Lung microvascular endothelial cell (primary cell): Measurements from ENCODE around the gene KRT78. TPM values are rescaled to one million over a fixed set of nuclear protein-coding genes. Genes with fewer than 3 reads are reported as not detected.

Experiments used
- DNase-seq, 2 donors: peaks; one replicate each; pipeline versions ENCODE4 v3.0.0 to v3.0.0-alpha.2; 2010; ENCODE audit warnings: low read depth in 2 of 2
- total RNA-seq: library from RNA; depleted of rRNA; stranded (reverse); fragments of >200 nt; gene quantifications from 2 replicates; pipeline ENCODE4 v1.2.1, GENCODE V29; 2014

Gene KRT78
- total RNA-seq, 1 donor from 2014 or later: not detected

DNA sequence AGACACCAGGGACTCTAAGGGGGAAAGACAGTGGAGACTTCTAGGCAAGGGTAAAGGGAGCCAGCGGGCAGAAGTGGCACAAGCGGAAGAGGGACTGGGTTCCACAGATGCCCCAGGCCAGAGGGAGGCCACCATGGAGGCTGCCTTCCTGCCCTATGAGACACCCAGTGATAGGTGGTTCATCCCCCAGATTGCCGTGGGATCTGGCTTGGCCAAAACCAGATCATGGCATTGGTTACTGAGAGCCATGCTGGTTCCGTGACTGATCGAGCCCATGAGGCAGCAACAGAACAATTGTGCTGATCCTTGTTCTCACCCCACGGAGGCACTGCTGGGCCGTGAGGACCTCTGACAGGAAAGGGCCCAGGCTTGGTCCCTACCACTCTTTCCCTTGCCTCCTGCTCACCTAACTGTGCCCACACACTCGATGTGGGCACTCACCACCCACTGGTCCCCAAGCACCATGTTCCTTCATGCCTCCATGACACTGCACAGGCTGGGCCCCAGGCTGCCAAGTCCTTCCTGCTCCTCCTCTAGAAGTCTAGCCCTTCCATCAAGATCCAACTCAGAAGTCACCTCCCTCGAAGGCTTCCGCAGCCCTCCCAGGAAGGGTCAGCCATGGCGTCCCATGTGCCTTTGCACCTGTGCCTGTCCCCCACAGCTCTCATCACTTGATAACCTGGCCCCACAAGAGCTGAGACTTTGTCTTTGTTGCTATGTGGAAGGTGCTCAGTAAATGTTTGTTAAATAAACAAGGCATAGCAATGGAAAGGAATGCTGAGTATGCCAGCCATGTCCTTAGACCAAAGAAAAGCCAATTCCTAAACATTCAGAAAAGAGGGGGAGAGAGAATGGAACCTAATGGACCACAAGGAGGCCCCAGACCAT lies 21.9 kb downstream of the KRT78 start:
- DNase-seq: no peak

DNA sequence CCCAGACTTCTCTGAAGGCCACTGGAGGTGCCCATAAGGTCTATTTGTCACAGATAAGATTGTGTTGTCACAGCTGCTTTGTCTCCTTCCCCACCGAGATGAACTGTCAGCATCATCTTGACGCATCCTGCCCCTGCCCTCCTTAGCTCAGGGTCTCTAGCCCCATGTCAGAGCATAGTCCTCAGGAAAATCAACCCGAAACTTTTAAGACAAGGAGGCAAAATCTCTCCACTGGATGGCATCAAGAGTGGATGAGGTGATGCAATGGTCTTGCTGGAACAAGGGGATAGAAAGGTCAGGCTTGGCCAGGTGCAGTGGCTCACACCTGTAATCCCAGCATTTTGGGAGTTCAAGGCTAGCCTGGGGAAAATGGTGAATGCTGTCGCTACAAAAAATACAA lies 22.8 kb downstream of the KRT78 start:
- DNase-seq: no peak

DNA sequence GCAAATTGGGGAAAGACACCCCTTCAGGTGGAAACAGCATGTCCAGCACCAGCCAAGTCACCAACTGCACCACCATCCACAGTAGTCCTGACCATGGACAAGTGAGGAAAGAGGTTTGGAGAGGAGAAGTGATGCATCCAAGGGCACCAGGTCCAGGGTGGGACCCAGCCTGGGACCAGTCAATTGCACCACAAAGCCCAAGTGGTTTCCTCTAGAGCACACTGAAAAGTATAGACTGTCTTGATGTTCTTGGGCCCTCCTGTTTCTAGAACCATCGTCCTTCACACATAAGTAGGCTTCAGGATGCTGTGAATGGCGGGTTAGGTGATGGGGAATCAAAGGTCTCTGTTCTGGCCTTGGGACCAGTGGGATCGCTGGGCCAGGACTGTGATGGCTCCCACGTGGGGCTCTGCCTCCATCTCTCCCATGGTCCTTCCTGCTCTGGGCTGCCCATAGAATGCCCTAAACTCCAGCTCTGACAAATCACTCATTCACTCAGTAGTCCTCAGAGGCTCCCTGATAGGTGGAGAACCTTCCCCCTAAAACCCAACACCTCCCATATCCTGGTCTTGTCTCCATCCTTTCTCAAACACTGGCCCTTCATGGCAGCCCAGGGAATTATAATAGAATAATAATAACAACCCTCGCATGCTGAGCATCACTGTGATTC lies 23.9 kb downstream of the KRT78 start:
- DNase-seq: no peak

DNA sequence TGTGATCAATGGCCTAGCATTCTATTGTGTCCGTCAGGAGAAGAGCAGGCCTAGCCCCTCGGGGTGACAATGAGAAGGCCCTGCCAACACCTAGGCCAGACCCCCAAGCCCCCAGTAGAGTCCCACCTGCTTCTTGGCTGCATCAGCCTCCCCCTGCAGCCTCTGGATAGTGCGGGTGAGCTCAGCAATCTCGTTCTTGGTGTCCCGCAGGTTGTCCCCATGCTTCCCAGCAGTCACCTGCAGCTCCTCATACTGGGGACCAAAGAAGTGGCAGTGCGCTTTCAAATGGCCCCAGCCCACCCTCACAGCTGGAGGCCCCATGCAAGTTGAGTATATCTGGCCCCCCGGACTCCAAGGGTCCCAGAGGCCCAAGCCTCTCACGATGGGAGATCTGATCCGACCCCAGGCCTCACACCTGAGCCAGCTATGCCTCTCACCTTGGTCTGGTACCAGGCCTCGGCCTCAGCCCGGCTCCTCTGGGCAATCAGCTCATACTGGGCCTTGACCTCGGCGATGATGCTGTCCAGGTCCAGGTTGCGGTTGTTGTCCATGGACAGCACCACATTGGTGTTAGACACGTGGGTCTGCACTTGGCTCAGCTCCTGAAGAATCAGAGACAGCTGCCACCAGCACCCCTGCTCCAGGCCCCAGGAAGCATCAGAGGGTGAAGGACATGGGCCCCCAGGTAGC lies 24.9 kb downstream of the KRT78 start:
- no peak for DNase-seq

DNA sequence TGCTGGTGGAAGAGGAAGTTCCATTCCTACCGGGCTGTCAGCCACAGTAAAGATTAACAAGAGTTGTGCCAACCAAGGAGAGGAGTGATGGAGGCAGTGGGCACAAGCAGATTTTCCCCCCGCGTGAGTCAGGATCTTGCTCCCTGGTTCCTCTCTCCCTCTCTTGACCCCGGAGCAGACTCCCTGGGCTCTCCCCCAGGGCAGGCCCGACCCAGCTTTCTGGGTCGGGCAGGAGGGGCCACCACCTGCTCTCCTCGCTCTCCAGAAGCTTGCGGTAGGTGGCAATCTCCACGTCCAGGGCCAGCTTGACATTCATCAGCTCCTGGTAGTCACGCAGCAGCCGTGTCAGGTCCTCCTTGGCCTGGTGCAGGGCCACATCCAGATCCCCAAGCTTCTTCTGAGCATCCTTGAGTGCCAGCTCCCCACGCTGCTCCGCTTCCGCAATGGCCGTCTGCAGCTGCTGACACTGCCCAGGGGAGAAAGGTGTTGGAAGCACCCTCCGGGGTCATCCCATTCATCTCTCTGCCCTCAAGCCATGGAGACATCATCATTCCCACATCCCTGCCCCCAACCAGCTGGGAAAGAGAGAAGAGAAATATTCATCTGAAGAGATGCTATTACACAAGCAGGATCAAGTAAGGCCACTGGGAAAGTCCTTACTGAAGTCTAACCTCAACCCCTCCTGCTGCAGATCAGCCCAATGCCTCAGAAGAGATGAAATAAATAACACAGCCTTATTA lies 25.9 kb downstream of the KRT78 start:
- DNase-seq: no peak

DNA sequence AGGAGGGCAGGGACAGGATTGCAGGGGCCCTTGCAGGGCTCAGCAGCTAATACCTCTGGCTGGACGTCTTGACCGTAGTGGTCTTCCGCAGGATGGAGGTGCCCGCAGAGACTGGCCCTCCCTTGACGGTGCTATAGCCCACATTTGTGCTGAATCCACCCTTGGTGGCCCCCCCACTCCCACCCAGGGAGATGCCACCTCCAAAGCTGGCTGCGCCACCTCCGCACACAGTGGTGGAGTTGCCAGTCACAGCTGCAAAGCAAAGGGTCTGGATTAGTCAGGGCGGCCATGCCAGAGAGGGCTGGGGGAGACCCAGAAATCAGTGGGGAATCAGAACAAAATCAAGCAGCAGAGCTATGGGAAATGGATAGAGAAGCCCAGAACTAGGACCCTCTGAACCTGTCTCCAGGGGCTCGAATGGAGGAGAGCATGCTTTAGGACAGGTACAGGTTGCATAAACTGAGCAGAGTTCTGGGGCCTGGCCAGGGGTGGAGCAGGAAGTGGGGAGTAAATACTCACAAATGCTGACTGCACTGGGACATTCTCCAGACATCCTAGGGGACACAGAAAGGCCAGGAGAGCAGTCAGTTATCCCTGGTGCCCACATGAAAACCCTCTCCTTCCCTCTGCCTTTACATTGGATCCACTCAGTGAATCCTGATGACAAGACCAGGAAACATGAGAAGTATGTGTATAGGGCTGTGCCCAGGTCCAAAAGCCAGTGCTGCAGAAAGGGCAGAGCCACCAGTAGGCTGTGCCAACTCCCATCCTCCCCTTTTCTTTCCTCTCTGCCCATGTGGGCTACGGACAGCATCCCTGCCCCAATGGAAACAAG lies 26.8 kb downstream of the KRT78 start:
- DNase-seq: no peak

DNA sequence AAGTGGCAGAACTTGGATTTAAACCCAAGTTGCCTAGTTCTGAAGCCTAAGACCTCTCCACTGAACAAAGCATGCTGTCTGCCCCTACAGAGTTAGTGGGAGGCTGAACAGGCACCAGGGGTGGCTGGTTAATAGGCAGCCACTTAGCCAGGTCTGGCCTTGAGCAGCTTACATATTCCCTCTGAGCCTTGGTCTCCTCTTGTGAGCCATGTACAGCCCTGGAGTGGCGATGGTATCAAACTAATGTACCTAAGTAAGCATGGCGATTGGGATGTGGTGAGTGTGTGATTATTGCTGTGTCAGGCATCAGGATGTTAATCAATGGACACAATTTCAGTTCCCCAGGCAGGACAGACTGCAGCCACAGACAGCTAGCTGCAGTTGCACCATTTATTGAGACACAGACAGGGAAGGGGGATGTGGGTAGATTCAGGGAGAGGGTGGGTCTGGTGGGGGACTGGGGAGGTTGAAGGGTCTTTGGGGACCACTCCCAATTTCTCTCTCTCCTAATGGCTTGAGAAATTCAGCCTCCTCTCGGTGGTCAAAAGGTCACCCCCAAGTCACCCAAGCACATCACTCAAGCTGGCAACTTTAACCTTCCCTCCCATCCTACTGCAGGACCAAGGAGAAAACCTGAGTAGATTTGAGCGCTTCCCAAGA lies 27.6 kb downstream of the KRT78 start:
- no peak for DNase-seq

DNA sequence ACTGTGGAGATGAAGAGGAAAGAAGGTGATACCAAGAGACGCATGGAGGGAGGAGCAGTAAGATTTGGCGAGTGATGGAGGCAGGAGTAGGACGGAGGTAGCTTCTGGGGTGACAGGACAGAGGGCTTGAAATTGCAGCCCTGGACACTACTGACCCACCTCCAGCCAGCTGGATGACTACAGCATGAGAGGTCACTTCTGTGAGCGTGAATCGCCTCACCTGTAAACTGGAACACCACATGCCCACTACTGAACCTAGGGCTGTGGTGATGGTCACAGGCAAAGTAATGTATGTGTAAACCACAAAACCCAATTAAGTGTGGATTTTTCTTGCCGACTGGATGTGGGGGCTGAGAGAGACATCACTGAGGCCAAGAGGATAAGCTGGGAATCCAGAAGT lies 28.3 kb downstream of the KRT78 start:
- no peak for DNase-seq

DNA sequence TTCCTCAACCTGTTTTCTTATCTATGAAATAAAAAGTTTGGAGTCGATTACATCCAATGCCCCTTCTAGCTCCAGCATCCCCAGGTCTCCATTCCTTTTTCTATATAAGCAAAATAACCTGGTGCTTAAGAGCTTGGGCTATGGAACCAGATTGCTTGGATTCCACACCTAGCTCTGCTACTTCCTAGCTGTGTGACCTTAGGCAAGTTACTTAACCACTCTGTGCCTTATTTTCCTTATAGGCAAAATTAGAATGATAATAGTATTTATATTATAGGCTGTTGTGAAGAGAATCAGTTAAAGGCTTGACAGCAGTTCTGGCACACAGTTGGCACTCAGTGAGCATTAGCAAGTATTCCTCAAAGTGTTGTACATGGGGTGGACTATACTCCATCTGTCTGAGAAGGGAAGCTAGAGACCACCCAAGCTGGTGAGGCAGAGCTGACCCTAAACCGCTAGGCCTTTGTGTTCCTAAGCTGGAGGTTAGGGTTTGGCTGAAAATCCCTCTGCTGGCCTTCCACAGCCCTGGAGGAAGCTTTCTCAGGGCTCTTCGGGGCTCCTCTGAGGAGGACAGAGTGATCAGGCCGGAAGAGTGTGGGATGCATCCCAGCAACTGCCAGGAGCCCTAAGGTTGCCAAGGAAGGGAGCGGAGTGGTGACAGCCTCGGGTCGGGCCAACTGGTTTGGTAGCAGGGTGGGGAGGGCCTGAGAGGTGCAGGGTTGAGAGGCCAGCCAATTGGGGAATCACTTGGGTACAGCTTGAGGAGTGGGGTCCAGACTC lies 28.9 kb downstream of the KRT78 start:
- DNase-seq: no peak

DNA sequence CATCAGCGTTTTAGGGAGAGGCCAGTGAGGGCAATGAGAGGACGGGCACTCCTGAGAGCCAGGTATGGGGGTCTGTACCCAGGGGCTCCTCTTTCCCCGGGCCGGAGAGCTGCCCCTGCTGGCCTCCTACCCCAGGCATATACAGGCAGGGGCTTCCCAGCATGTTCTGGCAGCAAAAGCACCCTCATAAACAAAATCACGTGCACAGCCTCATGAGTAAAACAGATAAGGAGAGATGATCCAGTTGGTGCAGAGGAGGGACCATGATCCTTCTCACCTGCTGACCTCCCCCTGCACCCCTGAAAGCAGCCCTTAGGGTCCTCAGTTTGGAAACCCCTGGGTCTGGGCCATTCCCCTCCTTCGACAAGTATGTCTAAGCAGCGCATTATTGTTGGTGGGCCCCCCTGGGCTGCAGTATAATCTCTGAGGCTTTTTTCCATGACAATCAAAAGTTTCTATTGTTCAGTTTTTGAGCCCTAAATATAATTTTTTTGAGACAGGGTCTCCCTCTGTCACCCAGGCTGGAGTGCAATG lies 29.8 kb downstream of the KRT78 start:
- DNase-seq: no peak

DNA sequence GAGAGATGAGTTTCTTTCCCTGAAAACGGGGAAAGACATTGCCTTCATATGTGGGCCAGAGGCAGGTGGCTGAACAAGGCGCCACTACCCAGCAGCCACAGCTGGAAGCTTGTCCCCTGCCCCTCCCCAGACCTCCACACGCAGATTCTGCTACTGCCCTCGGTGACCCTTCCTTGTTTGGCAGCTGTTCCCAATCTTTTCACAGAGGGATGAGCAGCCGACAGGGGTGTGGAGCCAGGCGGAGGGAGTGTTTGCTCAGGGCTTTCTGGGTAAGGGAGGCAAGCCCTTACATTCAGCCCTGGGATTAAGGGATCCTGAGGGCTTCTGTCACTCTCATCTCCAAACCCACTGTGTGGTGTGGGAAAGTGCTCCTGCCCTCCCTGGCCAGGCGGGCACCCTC lies 30.4 kb downstream of the KRT78 start:
- DNase-seq: no peak

DNA sequence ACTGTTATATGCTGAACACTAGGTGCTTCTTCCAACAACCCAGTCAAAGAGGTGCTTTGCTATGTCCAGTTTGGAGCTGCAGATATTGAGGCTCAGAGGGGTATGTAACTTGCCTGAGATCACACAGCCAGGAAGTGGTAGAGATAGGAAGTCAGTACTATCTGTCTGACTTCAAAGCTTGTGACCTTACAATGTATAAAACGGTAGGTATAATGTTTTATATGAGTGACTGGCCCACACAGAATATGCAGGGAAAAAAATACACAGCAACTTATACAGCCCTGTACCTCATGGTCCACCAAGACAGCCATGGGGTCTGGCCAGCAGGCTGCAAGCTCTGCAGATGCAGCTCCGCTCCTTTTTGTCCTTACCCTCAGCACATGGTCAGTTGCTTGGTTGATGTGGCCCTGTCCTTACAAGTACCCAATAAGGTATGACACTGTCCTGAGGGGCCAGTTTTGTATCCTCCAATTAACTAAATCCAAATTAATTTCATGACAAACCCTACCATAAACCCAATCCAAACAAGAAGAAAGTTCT lies 31.0 kb downstream of the KRT78 start:
- DNase-seq: no peak

DNA sequence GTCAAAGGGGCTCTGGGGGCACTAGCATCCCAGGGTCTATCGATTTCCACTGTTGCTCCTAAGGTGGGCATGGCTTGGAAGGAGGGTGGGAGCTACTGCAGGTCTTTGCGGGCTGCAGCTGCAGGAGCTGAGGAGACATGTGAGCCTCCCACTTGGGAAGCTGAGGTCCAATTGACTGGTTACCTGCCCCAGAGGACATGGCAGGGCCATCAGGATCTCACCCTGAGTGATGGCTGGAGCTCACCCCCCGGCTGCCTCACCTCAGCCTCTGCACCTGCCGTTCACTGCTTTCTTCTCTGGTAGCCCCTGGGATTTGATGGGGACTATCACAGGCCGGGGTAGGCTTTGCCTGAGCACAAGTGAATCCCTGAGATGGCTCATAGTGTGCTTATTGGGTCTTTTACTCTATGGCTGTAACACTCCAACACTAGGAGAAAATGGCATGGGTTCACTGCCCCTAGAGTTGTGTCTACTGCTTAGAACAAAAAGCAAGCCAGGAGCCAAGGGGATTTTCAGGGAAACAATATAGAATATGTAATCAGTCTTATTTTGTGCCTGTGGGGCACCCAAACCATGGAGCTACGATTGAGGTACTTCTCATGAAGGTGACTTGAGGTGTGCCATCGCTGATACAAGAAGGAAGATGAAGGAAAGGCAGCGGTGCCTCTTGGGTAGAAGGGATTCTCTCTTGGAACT lies 31.6 kb downstream of the KRT78 start:
- DNase-seq: no peak

DNA sequence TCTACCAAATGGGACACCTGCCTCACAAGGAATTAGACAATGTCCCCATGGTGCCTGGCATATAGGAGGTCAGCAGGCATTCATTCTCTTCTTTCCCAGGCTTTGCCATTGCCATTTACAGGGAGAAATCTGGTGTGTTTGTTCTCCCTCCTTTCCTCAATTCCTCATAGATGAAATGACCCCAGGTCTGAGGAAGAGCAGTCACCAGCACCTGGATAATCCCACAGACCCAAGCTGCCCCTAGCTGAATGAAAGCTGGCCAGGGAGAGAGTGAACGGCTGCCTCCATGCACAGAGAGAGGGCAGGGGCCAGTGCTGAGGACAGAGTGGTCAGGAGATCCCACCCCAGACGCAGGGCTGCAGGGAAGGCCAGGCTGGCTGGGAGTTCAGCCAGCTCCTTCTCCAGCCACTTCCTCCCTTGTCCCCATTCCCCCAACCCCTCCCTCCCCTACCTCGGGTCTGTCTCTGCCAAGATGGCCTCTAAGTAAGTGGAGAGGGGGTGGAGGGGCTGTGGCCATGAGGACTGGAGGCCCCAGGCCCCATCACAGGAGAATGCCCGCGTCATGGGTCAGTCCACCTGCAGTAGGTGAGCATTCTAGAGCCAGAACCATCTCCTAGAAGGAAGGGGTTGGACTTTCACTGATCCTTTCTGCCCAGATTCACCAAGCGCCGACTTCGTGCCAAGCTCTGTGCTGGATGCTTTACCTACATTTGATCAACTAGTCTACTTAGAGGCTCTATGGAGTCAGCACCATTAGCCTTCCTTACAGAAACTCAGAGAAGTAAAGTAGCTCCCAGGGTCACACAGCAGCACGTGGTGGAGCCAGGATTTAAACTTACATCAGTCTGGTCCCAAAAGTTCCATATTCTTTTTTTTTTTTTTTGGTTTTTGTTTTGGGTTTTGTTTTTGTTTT lies 32.9 kb downstream of the KRT78 start:
- DNase-seq: no peak

DNA sequence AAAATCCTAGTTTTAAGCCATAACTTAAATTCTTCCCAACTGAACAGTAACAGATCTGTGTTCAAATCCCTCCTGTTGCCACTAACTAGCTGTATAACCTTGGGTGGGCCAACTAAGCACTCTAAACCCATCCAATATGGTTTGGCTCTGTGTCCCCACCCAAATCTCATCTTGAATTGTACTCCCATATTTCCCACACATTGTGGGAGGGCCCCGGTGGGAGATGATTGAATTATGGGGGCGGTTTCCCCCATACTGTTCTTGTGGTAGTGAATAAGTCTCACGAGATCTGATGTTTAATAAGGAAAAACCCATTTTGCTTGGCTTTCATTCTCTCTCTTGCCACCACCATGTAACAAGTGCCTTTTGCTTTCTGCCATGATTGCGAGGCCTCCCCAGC lies 33.6 kb downstream of the KRT78 start:
- DNase-seq: no peak

DNA sequence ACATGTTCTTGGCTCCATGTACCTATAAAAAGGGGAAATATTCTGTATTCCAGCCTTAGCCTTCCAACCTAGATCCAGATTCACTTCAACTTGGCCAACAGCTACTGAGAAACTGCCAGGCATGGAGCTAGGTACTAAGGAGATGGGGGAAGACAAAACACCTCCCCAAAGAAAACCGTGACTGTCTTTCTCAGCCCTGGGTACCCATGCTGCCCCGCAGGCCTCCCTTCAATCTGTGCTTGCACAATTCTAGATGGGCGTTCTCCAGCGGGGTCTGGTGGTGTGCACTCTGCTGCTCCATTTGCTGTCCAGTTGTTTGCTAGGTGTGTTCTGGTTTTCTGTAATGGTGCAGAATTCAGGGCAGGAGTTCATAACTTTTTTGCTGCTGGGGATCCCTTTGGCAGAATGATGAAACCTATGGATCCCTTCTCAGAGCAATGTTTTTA lies 34.1 kb downstream of the KRT78 start:
- DNase-seq: no peak
